K562 (cell line): ENCODE results near the gene ADORA1. TPM values are rescaled to one million over a fixed set of nuclear protein-coding genes. Genes with fewer than 3 reads are reported as not detected.

Source experiments
- ATAC-seq: fragments of 200-7000 bp; cut with Tn5 transposase; 3 replicates; pipeline ENCODE4 v1.9.1; 2020; ENCODE audit warnings: moderate library complexity
- BruUV-seq: library from RNA; stranded (reverse); fragments of 400-500 nt; replicated peaks from 2 replicates; lab custom pipeline; 2021; lab: Mats Ljungman, UMichigan
- CTCF ChIA-PET: fragments of 300-600 bp; formaldehyde crosslinking; extraction: SDS; loops from one replicate; lab custom pipeline; 2021; ENCODE audit warnings: low intra/inter-chr PET ratio; lab: Yijun Ruan, JAX
- POLR2A ChIA-PET: fragments of 300-600, 350-650 bp; sonication (Branson Sonifier 250); formaldehyde crosslinking; extraction: SDS; loops from one replicate; lab custom pipeline; 2021; ENCODE audit warnings: antibody characterized with exemption, inconsistent platforms; lab: Yijun Ruan, JAX
- DNase-seq, 4 experiments: peaks; one replicate each; pipeline versions ENCODE4 v3.0.0 to v3.0.0-alpha.2; 2011 to 2018; ENCODE audit warnings: low spot score in 3 of 4, mixed read lengths in 3 of 4; ENCODE audit errors: extremely low read depth in 1 of 4
- FAIRE-seq: peaks from 2 replicates; lab custom pipeline; 2011; peaks lifted over from hg19 to GRCh38; lab: Jason Lieb, UNC
- H2AFZ ChIP-seq: 2 replicates; pipeline ENCODE4 v1.6.0; 2011; ENCODE audit warnings: low read depth, low read length, control low read depth, inconsistent platforms
- H3K27ac ChIP-seq: fragments of 200-600 bp; 3 replicates; pipeline ENCODE4 v1.8.0; 2011; ENCODE audit warnings: low read depth, mild to moderate bottlenecking, control low read depth, inconsistent platforms, low read length, moderate library complexity, mixed read lengths; ENCODE audit errors: extremely low read depth
- H3K27me3 ChIP-seq, 2 experiments: fragments of 300-600 bp in 1 of 2; 2 replicates in 1 of 2; 3 replicates in 1 of 2; pipeline versions ENCODE4 v1.6.0 to v1.8.0; 2011; ENCODE audit warnings: inconsistent platforms in 2 of 2, low read length in 2 of 2, mild to moderate bottlenecking in 1 of 2, mixed read lengths in 1 of 2, moderate library complexity in 1 of 2; ENCODE audit not compliant: control insufficient read depth in 2 of 2, insufficient read depth in 2 of 2
- H3K36me3 ChIP-seq: fragments of 300-600 bp; 3 replicates; pipeline ENCODE4 v1.8.0; 2011; ENCODE audit warnings: mild to moderate bottlenecking, low read length, inconsistent platforms; ENCODE audit not compliant: control insufficient read depth, insufficient read depth
- H3K4me1 ChIP-seq, 2 experiments: fragments of 200-600 bp in 1 of 2; replicated peaks in 1 of 2; 2 replicates in 1 of 2; 3 replicates in 1 of 2; pipeline versions ENCODE4 v1.5.1 to v1.8.0; 2011; ENCODE audit warnings: inconsistent platforms in 2 of 2, low read length in 2 of 2, mild to moderate bottlenecking in 1 of 2, mixed read lengths in 1 of 2, moderate library complexity in 1 of 2; ENCODE audit not compliant: control insufficient read depth in 2 of 2, insufficient read depth in 2 of 2
- H3K4me2 ChIP-seq: 2 replicates; pipeline ENCODE4 v1.6.1; 2011; ENCODE audit warnings: low read length, control low read depth, inconsistent platforms, mixed read lengths; ENCODE audit not compliant: insufficient read depth
- H3K4me3 ChIP-seq: fragments of 200-600 bp; sonication (generic), shearing (Covaris generic); 2 replicates; pipeline ENCODE4 v1.5.1; 2016; ENCODE audit warnings: control low read depth, inconsistent platforms
- H3K79me2 ChIP-seq: fragments of 200-600 bp; 3 replicates; pipeline ENCODE4 v1.8.0; 2011; ENCODE audit warnings: low read length, inconsistent platforms; ENCODE audit not compliant: control insufficient read depth, insufficient read depth
- H3K9ac ChIP-seq, 2 experiments: 2 replicates each; pipeline versions ENCODE4 v1.6.0 to v1.6.1; 2011; ENCODE audit warnings: low read depth in 2 of 2, low read length in 2 of 2, control low read depth in 1 of 2, inconsistent platforms in 1 of 2, mild to moderate bottlenecking in 1 of 2, mixed read lengths in 1 of 2; ENCODE audit not compliant: insufficient read depth in 1 of 2
- H3K9me1 ChIP-seq: one replicate; pipeline ENCODE4 v1.6.0; 2011; ENCODE audit warnings: inconsistent platforms, mild to moderate bottlenecking, low read length, moderate library complexity; ENCODE audit not compliant: control insufficient read depth, insufficient read depth
- H3K9me3 ChIP-seq: replicated peaks from 2 replicates; pipeline ENCODE4 v1.5.1; 2011; ENCODE audit warnings: low read depth, low read length, inconsistent platforms; ENCODE audit not compliant: control insufficient read depth, insufficient read depth
- H4K20me1 ChIP-seq: replicated peaks from 2 replicates; pipeline ENCODE4 v1.6.1; 2011; ENCODE audit warnings: low read length, inconsistent platforms, mixed read lengths; ENCODE audit not compliant: control insufficient read depth, insufficient read depth
- ARID3B ChIP-seq: fragments of 250-450 bp; sonication (Bioruptor Pico); IDR thresholded peaks from 2 replicates; pipeline ENCODE4 v1.4.0; 2020; ENCODE audit warnings: borderline replicate concordance
- CTCFL ChIP-seq: IDR thresholded peaks from 2 replicates; pipeline ENCODE4 v1.6.1; 2011; ENCODE audit warnings: borderline replicate concordance, low read depth, mild to moderate bottlenecking, moderate library complexity, low read length; ENCODE audit not compliant: insufficient read depth, poor library complexity, severe bottlenecking
- DNMT1 ChIP-seq: fragments of 450-650 bp; IDR thresholded peaks from 2 replicates; pipeline ENCODE4 v1.6.1; 2016; ENCODE audit warnings: antibody characterized with exemption, mild to moderate bottlenecking
- HDGF ChIP-seq: fragments of 450-650 bp; IDR thresholded peaks from 2 replicates; pipeline ENCODE4 v1.6.1; 2016
- HNRNPH1 ChIP-seq: fragments of 200-400 bp; formaldehyde crosslinking; optimal IDR thresholded peaks from 2 replicates; pipeline ENCODE3; 2017; ENCODE audit warnings: low read depth, mild to moderate bottlenecking, low read length, moderate library complexity
- LEF1 ChIP-seq: fragments of 450-650 bp; IDR thresholded peaks from 2 replicates; pipeline ENCODE4 v1.6.1; 2016; ENCODE audit warnings: mild to moderate bottlenecking
- PHTF2 ChIP-seq: fragments of 250-450 bp; sonication (Bioruptor Pico); IDR thresholded peaks from 2 replicates; pipeline ENCODE4 v1.5.0; 2021; ENCODE audit warnings: mild to moderate bottlenecking
- RNF2 ChIP-seq: sonication (generic); IDR thresholded peaks from 2 replicates; pipeline ENCODE4 v1.6.1; 2016
- SNIP1 ChIP-seq: fragments of 450-650 bp; IDR thresholded peaks from 2 replicates; pipeline ENCODE4 v1.7.1; 2017; ENCODE audit warnings: low read depth, mild to moderate bottlenecking
- SRF ChIP-seq, 2 experiments: fragments of 250-450, 450-650 bp in 1 of 2; sonication (Bioruptor Pico) in 1 of 2; sonication (generic) in 1 of 2; formaldehyde crosslinking; IDR thresholded peaks; 2 replicates each; pipeline versions ENCODE4 v1.5.0 to v1.5.1; 2020 to 2022; ENCODE audit warnings: mild to moderate bottlenecking in 1 of 2, missing genetic modification reagents in 1 of 2
- TFE3 ChIP-seq: fragments of 450-650 bp; formaldehyde crosslinking; IDR thresholded peaks from 2 replicates; pipeline ENCODE4 v1.4.0; 2020; ENCODE audit warnings: mild to moderate bottlenecking, mixed read lengths
- USF2 ChIP-seq: sonication (generic); formaldehyde crosslinking; IDR thresholded peaks from 2 replicates; pipeline ENCODE4 v1.5.0; 2020; ENCODE audit warnings: missing genetic modification reagents
- ZFP36 ChIP-seq: fragments of 150-350 bp; IDR thresholded peaks from 2 replicates; pipeline ENCODE4 v1.6.1; 2018; ENCODE audit warnings: low read length, low read depth; ENCODE audit not compliant: partially characterized antibody
- WGBS: fragments of 100-300 bp; shearing (Covaris generic); methylation state at CpG from one replicate; pipeline ENCODE4 v1.1.6; 2016; ENCODE audit warnings: low coverage, mixed read lengths; ENCODE audit not compliant: insufficient coverage; ENCODE audit errors: missing lambda C conversion rate; 5-methylcytosine and 5-hydroxymethylcytosine counted together
- in situ Hi-C: fragments of 300-500 bp; cut with MboI; formaldehyde crosslinking; loops from 4 replicates; pipeline ENCODE4 v1.15.0; 2018; ENCODE audit warnings: inconsistent platforms, mixed read lengths
- intact Hi-C: fragments of 100-400 bp; cut with micrococcal nuclease; formaldehyde crosslinking; loops from 2 replicates; pipeline ENCODE4 v1.14.2; 2022
- polyA plus RNA-seq, 8 experiments: library from polyadenylated mRNA; depleted of rRNA in 4 of 8; stranded (reverse) in 5 of 8; unstranded in 3 of 8; fragments of >200 nt; fragmentation: Nextera tagmentation in 2 of 8; fragmentation: Illumina TruSeq in 1 of 8; extraction: Ambion mirVana in 2 of 8; extraction: Trizol in 1 of 8; gene quantifications; 2 replicates each; pipeline versions ENCODE4 v1.2.1 to v1.2.3, GENCODE V29; 2011 to 2014; ENCODE audit warnings: inconsistent platforms in 1 of 8, missing spikeins in 1 of 8
- total RNA-seq, 7 experiments: library from RNA; depleted of rRNA in 6 of 7; stranded (reverse); fragments of >200 nt in 6 of 7; fragmentation: Illumina TruSeq in 2 of 7; extraction: Trizol in 2 of 7; gene quantifications; 2 replicates each; pipeline versions ENCODE4 v1.2.1 to v1.2.3, GENCODE V29; 2011 to 2021; ENCODE audit warnings: low replicate concordance in 1 of 7

Gene ADORA1
- total and polyA plus RNA-seq, 9 of the 15 experiments (the other 6 are each of a cell fraction or from before 2014, with no cell fraction given) = not detected

GRCh38 chr1:203117611-203118575 is 9.6 kb upstream of the ADORA1 start:
- ATAC-seq (peak; percentile 100), DNase-seq (peak; percentile 78 to 96 (median 94)), FAIRE-seq (peak; percentile 51)
- Histone ChIP-seq H3K36me3 (no peaks in the 10 kb centered on the region), H3K9ac (peak overlapping the region in 1 of 2 experiments; percentile 18; a peak in 1 of 4 replicates), H3K9me1 (peaks cover 3% of the 10 kb centered on the region), H4K20me1 (no peaks in the 10 kb centered on the region; the same call in 1 of the 2 replicates), H3K27me3 (peaks cover 12 to 58% of the 10 kb centered on the region in 2 experiments; a peak in 4 of 5 replicates), H3K4me1 (peaks cover 0 to 5% of the 10 kb centered on the region in 2 experiments; a peak in 1 of 5 replicates), H3K27ac (no peak overlapping the region), H3K9me3 (no peaks in the 10 kb centered on the region), H3K79me2 (no peaks in the 10 kb centered on the region), H3K4me3 (no peak overlapping the region), H2AFZ (no peak overlapping the region), H3K4me2 (no peak overlapping the region)
- ChIA-PET CTCF (interaction anchor here (0.7 to 4.3 kb wide), 6 partner anchors 11 to 151 kb away, joined by 3 to 27 read pairs (median 8); no protein-coding TSS in a partner anchor), POLR2A (interaction anchor here (0.6 to 1.8 kb wide), 10 partner anchors 8 to 436 kb away, joined by 3 to 7 read pairs (median 4); partner anchors contain the start of gene ADORA1)
- no TSS peak for BruUV-seq
- intact Hi-C loops (loop anchor here (1.0 to 5.0 kb wide), 4 partner anchors 54 to 149 kb away; no protein-coding TSS in a partner anchor), in situ Hi-C loops (no loop called here)
- 3% methylated on average over 29 of the region's 35 CpGs for WGBS
- no peak for TF ChIP-seq PHTF2 (CRISPR knock-in tag)
- TF ChIP-seq SNIP1 = no peak
- TF ChIP-seq USF2 (CRISPR knock-in tag) = no peak
- TF ChIP-seq ZFP36 = peak; percentile 33
- peak; percentile 86 for TF ChIP-seq CTCFL
- TF ChIP-seq HNRNPH1 = no peak
- TF ChIP-seq DNMT1 = no peak
- TF ChIP-seq SRF (CRISPR knock-in tag; IDR thresholded peaks at IDR 0.05) = no peak
- no peak for TF ChIP-seq TFE3 (CRISPR knock-in tag)
- TF ChIP-seq HDGF = no peak
- TF ChIP-seq LEF1 = no peak
- TF ChIP-seq ARID3B = no peak
- TF ChIP-seq RNF2 = no peak
